GM23248 (cell line): ENCODE data around the gene TSPAN9.

Experiments used
- EZH2 ChIP-seq: fragments of 200-600 bp; sonication (generic); IDR thresholded peaks from 2 replicates; pipeline ENCODE4 v1.6.1; 2018; ENCODE audit warnings: antibody characterized with exemption, mild to moderate bottlenecking; ENCODE audit not compliant: insufficient read depth, poor library complexity, severe bottlenecking
- EZH2phosphoT487 ChIP-seq: fragments of 200-600 bp; sonication (generic); IDR thresholded peaks from 2 replicates; pipeline ENCODE4 v1.6.1; 2018; ENCODE audit warnings: antibody characterized with exemption, moderate library complexity, mild to moderate bottlenecking, low read depth; ENCODE audit not compliant: insufficient read depth

DNA sequence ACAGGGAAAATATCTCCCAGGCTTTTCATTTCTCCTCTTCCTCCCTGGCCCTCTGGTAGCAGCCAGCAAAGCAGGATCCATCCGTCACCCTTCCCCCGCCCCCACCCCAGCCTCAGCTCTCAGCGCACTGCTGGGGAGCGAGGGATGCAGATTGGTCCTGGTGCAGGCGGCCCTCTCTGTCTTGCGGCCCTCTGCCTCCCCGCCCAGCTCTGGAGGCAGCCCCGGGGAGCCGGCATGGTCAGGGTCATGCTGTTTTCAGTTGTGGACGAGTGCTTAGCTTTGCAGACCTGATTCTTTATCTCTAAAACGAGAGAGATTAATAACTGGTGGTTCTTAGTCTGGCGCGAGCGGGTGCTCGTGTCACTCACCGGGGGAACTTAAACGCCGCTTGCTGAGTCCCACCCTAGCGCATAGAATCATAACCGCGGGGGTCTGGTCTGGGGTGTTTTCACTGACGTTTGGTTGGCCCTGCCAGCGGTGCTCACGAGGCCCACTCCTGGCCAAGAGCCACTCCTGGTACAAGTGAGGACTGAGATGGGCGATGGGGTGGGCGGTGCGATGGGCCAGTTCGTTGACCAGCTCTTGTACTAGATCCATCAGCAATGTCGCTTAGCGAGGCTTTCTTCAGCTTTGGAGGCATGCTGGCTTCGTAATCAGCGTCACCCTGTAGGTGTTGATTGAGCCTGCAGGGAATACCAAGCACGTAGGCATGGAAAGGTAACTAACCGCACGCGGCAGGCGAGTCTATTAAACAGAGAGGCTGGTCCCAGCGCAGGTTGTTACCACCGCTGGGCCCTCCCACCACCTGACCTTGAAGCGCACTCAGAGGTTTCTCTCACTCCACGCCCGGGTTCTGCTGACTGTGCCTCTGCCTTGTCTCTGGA lies 95.2 kb downstream of the TSPAN9 start:
- TF ChIP-seq EZH2 (no peak), EZH2phosphoT487 (no peak)
